ENCODE results near the gene NFIB. TPM values are rescaled to one million over a fixed set of nuclear protein-coding genes. Genes with fewer than 3 reads are reported as not detected.

NFIB gene
- total RNA-seq, 1 donor from 2014 or later = 116 TPM

DNA sequence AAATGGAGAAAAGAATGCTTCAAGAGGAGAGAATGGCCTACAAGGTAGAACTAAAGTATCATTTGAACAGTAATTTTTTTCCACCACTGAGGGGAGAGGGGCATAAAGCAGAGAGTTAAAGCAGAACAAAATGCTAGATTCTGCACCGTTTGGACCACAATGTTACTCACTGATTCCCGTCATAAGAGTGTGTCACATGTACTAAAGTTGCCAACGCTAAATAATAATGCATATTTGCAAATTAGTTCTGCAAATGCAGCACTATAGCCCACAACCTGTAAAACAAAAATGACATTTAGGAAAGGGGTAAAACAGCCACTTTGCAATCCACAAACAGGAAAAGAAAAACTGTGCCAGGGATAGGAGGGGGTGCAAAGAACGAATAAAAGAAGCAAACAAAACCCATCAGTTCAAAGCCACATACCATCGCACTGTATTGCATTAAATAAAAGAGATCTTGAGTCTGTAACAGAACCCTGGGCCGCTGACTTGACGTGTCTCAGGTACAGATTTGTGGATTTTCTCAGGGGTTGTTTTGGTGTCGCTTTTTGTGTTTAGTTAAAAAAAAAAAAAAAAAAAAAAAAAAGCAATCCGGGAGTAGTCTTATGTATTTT is 7.7 kb upstream of the NFIB start:
- DNase-seq (ENCODE audit: low spot score) = no peak

DNA sequence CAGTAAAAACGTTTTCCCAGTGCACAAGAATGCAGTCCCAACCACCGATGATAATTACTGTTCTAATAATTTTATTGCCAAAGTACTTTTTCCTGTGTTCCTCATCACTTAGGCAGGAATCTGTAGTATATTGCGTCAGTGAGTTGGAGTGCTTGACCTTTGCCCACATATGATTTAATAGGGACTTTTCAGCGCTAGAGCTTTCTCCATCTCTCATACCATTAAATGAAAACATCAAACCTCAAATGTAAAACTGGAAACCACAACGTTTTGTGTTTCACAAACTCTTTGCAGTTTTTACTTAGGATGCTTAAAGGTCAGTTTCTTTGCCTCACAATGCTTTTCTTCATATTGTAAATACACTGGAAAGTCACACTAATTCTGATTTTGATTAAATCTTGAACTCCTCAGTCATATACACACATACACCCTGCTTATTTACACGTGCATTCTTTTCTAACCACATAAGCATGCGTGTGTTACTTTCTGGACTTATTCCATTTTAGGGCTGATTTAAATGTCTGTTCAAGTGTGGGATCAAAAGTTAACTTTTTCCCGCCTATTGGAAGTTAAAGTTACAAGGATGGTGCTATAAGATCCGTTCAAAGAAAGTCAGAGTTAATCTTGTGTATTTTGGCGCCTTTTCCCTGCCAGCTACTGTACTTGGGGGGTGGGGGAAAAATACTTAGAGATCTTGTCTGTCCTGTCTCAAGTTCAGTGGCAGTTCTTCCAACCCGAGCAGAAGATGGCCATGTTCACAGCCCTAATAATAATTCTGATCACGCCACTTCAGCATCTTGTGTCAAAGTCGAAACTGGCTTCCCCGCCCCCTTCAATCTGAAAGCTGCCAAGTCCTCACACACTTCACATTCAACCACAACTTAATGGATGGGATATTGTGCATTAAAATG is 6.6 kb upstream of the NFIB start:
- no peak for DNase-seq (ENCODE audit: low spot score)

DNA sequence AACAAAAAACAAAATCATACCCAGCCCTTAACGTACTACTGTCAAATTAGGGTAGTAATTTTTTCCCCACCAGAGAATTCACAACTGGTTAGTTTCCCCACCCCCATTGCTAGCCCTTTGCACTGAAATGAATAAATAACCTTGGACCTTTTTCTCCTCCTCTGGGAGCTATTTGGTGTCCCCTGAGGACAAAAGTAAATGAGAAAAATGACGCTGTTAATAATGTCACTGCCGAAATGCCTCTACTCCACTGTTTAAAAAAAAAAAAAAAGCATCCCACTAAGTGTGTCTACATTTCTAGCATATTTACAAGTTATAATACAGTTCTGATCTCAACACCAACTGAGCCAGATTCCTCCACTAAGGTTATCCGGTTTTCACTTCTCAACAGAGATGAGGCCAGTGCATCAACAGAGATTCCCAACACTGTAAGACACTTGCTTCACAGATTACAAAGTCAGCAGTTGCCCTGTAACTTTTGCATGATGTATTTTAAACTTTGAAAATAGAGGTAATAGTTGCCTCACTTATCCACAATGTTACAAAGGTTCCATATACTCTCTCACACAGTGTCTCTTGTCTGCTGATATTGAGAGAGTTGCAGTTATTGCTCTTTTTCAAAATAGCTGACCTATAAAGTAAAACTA is 5.1 kb upstream of the NFIB start:
- no peak for DNase-seq (ENCODE audit: low spot score)

DNA sequence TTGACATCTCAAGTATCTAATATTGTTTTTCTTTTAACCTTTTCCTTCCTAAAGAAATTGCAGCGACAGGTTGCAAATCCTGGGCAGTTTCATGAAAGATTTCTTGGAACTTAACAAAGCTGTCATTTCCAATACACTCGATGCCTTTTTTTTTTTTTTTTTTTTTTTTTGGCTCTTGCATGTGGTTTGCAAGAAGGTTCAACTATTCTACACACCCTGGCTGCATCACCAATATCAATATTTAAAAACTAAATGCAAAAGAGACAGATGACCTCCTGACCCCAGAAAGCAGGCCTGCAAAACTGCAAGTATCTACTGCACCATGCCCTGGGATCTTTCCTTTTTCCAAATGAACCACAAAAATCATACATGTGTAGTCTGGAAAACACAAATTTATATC is 4.4 kb upstream of the NFIB start:
- DNase-seq (ENCODE audit: low spot score) = no peak

DNA sequence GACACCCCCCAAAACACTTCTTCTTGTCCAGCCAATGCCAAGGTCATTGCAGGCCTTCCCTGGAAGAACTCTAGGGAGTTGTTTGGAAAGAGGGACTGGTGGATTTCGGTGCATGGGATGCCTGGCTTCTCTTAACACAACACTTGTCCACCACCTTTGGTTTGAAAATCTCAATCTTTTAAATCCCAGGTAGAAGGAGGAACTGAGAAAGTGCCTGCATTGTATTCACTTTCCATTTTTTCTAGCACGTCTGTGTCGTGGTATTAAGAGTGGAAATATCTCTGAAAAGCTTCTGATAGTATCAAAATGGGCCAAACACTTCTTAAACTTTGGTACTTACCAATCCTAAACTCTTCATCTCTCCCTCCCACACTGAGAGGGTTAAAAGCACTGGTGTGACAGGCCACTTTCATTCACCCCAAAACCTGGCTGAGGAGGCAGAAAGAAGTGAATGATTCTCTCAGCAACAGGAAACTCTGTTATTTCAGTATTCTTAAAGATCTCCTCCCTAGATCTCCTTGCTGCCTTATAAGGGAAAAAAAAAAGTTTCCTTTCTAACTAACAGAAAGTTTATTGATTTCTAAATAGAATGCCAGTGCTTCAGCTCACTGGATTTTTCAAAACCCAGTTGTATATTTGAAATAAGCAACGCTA is 3.9 kb upstream of the NFIB start:
- no peak for DNase-seq (ENCODE audit: low spot score)

DNA sequence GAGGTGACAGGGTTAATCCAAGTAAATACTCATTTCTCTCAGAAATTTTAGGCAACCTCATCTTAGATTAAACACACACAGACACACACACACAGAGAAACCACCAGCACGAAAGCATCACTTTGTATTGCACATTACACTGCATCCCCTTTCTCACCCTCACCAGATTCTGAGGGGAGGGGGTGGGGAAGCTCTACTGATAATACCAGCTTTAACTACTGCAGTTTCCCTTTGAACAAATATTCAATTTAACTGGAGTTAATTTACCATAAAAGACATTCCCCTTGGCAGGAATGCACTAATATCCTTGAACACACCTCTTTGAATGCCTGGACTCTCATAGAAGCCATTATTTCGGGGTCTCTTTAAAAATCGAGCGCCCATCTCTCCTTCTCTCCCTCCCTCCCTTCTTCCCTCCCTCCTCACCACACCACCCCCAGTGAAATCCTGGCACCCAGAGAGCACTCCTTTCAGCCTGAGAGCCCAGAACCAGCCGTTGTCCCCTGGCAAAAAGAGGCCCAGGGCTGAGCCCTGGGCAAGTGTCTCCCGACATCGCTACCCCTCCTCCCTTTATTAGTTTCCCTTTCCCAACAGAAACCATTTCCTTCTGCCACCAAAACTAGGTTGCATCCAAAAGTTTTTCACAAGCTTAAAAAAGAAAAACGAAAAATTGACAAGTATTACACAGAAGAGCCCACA is 2.8 kb upstream of the NFIB start:
- no peak for DNase-seq (ENCODE audit: low spot score)

DNA sequence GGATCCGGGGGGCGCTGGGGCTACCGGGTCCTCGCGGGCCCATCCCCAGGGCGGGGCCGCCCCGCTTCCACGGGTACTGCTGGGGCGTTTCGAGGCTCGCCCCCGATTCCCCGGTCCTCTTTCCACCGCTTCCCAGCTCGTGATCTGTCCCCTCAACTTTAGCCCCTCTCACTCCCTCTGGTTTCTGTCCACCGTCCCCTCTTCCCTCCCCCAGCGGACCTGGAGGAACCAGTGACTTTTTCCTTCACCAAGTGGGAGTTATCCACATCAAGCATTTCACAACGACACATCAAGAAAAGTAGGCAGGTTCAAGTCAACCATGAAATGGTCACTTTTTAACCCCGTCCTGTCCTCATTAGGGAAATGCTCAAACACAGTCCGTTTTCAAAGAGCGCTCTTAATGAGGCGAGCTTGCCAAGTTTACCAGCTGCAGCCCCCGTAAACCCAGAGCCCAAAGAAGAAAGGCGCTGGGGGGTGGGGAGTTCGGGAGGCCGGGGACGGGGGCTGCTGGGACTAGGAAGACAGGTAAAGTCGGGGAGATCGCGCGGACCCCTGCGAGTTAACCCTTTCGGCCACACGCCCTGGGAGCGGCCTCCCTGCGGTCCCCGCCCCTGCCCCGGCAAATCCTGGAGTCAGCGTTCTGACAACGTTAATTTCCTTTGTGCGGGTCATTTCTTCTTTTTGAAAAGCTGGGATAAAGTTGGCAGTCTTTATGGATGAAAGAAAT is 2.1 kb upstream of the NFIB start:
- DNase-seq (ENCODE audit: low spot score) = no peak

DNA sequence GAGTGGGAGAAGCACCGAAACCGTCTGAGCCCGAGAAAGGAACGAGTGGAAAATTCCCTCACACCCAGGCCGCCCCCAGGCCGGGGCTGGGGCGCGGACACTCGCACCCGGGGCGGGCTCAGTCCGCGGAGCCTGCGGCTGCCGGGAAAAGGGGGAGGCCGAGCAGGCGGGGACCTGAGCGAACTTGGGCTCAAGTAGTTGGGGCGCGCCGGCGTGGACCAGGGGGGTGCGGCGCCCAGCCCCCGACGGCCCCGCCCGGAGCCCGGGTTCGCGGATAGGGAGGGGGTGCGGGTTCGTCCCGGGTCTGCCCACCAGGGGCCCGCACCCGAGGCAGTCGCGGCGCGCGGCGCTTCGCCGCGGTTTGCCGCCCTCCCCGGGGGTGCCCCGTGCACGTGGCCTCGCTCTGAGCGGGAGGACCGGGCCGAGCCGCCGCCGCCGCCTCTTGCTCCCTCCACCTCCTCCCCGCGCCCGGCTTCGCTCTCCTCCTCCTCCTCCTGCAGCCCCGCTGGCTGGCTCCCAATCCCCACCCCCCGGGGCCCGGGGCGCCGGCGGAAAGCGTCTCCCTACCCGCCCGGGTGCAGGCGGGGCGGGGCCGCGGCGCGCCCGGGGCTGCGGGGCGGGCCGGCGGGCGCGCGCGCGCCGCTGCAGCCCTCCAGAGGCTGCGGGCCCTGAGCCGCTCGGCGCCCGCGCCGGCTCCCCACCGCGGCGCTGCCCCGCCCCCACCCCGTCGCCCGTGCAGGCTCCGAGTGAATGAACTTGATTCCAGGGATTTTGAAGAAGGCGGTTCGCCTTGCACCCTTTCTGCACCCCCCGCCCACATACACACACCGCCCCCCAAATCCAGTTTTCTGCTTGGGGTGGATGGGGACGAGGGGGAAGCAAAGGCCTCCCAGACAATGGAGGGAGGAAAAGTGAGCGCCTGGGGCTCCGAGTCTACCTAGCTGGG is 1.3 kb upstream of the NFIB start:
- peak; percentile 92 for DNase-seq (ENCODE audit: low spot score)

DNA sequence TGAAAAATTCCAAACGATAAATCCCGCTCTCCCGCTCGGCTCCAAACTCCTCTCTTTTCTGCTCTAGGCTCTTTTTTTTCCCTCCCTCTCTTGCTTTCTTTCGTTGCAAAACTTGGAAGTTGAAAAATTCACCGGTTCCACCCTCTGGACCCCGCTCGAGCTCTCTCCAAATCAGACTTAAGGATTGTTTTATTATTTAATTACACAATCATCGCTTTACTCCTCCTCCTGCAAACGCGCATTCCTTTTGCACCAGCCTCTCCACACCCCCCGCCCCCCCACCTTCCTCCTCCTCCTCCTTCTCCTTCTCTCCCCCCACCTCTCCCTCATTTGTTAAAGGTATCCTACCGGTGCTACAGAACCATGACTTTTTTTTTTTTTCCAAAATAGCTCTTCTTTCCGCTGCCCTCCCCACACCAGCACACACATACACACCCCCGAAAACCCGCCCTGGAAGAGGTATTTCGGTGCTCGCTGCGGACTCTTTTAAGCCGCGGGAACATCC is 535 bp upstream of the NFIB start:
- DNase-seq (ENCODE audit: low spot score) = peak; percentile 82

DNA sequence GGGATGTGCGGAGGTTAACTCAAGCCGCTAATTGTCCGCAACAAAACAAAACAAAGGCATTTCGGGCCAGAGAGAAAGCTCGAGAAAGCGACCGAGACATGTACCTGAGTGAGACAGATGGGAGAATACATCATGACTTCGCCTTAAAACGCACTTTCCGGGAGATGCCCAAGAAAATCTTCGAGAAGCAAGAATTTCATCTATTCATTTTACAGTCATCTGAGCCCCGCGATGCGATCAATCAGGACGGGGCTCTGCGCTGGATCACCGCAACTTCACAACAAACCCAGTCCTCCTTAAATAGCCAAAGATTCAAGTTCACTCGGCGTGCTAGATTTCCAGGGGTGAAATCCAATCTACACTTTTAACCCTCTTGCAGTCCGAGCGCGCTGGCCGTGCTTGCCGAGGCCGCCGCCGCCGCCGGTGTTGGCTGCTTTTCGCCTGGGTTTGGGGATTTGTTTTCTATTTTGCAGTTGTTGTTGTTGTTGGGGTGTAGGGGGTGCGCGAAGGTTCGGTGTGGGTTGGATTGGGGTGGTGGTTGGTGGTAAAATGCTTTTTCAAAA is 482 bp downstream of the NFIB start:
- DNase-seq (ENCODE audit: low spot score) = no peak

DNA sequence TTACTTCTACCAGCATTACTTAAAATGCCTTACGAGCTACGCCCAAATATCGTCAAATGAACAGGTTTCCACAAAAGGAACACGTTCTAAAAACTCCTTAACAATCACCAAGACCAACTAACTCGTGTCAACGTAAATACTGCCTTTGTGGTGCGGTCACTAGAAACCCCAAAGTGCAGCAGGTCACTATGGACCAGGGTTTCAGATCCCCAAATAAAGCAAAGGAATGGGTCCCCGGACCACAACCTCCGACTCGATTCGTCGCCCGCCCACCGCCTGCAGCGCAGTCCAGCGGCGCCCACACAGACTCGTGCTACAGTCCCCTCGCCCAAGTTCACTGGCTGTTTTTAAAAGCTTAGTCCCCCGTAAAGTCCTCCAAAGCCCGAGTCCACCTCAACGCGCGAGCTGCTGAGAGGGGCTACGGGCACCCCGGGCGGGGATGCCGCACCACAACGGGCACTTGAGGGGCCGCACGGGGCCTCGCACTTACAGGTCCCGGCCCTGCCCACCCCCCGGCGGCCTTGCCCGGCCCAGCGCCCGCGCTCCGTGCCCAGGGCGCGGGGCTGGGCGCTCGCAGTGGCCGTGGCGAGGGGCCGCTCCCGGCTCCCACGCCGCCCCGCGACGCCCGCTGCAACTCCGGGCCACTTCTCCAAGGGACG is 1.1 kb downstream of the NFIB start:
- no peak for DNase-seq (ENCODE audit: low spot score)

DNA sequence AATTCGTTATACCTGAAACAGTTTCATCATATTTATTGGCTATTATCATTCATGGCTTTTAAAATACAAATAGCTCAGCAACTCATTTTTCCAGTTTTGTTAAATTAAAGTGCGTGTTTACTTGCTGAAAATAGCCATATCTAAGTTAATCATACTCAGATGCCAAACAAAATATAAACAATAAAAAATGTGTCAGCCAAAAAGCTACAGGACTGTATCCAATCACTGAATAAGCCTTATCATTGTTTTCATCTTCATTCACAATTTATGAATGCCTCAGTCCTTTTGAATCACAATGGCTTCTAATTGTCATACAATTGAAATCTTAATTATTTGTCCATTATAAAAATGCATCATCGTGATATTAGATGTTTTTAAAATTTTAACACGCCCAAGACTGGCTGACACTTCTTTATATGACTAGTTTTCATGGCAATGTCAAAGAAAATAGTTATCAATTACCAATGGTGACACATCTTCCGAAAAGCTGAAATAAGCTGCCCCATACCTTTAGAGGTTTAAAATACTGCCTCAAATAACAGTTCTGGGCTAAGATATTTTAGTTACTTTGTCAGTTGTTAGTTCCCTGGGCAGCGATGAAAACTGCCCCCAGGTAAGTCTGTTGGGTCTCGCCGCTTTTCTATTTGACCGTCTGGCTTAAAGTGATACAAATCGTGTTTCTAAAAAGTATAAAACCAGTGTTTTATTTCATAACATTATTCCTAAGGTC is 1.8 kb downstream of the NFIB start:
- DNase-seq (ENCODE audit: low spot score) = no peak

DNA sequence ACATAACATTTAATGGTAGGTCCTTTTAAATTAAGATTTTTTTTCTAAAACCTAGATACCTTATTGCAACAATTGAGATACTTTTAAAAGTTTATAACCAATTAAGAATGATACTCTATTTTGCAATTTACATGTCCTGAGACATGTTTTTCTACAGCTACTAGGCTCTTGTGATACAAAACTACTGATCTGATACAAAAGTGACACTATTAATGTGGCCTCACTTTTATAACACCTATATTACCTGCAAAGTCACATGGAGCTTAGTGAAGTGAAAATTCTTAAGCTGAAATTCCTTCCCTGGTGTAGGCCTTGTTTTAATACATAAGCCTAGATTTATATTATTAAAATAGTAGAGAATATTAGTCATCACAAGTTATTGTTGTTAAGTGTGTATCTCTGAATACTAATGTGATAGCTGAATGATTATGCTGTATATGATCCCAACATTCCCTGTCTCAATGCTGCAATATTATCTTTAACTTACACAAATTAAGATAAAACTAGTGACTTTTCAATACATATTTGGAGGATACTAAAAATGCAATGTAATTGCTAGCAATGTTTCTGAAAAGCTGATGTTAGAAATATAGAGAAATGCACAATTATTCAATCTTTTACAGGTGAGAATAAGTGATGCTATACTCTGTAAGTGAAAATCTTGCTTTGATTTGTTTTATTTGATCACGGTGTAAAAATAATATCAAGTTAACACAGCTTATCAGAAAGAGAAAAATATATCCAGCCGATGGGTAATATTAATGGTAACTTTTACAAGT is 2.6 kb downstream of the NFIB start:
- no peak for DNase-seq (ENCODE audit: low spot score)

DNA sequence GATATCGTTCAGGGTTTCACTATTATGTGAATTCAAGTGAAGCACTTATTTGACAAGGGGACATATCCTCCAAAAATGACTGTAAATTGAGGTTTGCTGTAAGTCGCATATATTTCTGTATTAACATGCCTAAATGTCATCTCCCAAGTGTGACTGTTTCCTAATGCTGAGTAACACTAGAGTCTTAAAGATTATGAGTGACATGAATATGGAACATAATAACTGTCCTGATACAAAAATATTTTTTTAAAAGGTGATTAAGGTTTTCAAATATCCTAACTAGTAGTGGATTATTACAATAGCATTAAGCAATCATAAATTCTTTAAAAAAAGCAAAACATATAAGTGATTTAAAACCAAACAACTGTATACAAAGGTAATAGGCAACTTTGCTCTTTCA is 3.6 kb downstream of the NFIB start:
- DNase-seq (ENCODE audit: low spot score) = no peak

DNA sequence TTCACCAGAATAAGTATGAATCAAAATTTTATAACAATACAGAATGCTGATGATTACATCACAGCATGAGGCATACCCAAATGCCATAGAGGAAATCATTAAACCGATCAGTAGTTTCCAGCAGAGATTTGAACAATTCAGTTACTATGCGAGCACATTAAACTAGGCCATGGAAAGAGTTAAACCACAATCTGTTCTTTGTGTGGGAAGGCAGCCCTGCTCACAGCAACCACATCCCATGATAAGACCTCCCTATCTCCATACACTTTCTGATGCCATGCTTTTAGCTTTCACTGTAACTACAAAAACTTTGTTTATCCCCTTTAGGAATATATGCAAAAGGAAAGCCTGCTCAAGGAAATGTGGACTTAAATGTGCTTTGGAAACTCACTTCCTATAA is 4.5 kb downstream of the NFIB start:
- no peak for DNase-seq (ENCODE audit: low spot score)

DNA sequence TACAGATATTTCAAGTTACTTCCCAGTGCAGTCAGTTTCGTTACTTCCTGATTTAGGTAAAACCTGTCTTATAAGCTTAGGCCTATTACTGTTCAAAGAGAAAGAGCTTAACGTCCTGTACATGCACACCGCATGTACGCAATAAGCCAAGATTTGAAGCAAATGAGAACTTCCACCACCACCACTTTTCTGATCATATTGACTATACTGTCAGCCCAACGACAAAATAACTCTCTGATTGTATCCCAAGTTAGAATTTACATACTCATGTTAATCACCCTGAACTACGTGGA is 5.1 kb downstream of the NFIB start:
- no peak for DNase-seq (ENCODE audit: low spot score)

DNA sequence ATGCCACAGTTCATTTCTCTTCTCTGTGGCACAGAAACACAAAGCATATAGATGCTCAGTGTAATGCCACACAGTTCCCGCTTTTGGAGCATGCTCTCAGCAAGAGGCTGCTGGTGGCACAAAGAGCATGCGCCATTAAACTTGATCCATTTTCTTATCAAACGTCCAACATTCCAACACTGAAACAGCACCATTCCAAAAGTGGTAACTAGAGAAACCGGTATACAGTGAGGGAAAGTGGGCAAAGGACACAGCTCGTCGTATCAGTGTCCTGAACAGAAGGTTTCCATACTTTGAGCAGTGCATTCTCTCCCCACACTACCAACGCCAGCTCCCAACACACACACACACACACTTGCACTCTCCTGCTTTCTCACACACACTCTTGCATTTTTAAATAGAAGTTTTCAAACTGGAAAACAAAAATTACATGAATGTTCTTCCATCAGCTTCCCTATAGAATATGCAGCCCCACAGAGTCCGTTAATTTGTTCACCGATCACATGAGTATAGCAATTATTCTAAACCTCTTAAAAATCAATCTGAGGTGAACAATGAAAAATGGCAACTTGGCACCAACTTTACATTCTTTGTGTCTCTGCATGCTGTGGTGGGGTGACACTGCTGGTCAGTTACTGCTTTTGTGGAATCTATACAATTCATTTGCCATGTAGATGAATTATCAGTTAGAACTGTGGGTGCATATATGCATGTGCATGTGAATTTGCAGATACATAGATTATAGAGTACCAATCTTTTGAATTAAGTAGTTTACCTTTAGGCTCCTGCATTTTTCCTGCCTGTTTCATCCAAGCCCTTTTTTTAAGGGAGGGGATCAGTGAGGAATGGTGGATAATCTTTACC is 5.7 kb downstream of the NFIB start:
- peak; percentile 20 for DNase-seq (ENCODE audit: low spot score)
